ENCODE measurements around the gene DDIT4.

DDIT4 gene

GRCh38 chr10:72252972-72253371, 20.8 kb upstream of the DDIT4 start:
- DNase-seq (ENCODE audit: low read depth) = no peak
- no peak overlapping the region for H3K4me3 ChIP-seq (ENCODE audit: low read depth, low read length)
- TF ChIP-seq MAX (IDR thresholded peaks at IDR 0.05; ENCODE audit: low read depth, low read length) = no peak

- no peak overlapping the region for H3K4me3 ChIP-seq (ENCODE audit: low read depth, low read length)
- no peak for DNase-seq (ENCODE audit: low read depth)
- TF ChIP-seq MAX (IDR thresholded peaks at IDR 0.05; ENCODE audit: low read depth, low read length) (no peak), MYC (IDR thresholded peaks at IDR 0.05; ENCODE audit: low read depth, low read length) (no peak), CTCF (IDR thresholded peaks at IDR 0.05; ENCODE audit: low read depth, low read length) (no peak), POLR2A (IDR thresholded peaks at IDR 0.05; ENCODE audit: extremely low read depth, insufficient read length) (no peak)
These were observed 20.1 kb upstream of the DDIT4 start for GRCh38 chr10:72253578-72253977.

GRCh38 chr10:72254813-72255568, 18.7 kb upstream of the DDIT4 start:
- peak; percentile 87 for DNase-seq (ENCODE audit: low read depth)
- no peak overlapping the region for H3K4me3 ChIP-seq (ENCODE audit: low read depth, low read length)
- TF ChIP-seq MAX (IDR thresholded peaks at IDR 0.05; ENCODE audit: low read depth, low read length) = 0 out of 2 replicates have a peak, but pooled peaks have one; percentile 50
- peak; percentile 67; the same call in 1 of the 2 replicates for TF ChIP-seq MYC (IDR thresholded peaks at IDR 0.05; ENCODE audit: low read depth, low read length)
- TF ChIP-seq CTCF (IDR thresholded peaks at IDR 0.05; ENCODE audit: low read depth, low read length) = no peak
- TF ChIP-seq POLR2A (IDR thresholded peaks at IDR 0.05; ENCODE audit: extremely low read depth, insufficient read length) = peak; percentile 58

- no peak for DNase-seq (ENCODE audit: low read depth)
- TF ChIP-seq POLR2A (IDR thresholded peaks at IDR 0.05; ENCODE audit: extremely low read depth, insufficient read length) (no peak), MYC (IDR thresholded peaks at IDR 0.05; ENCODE audit: low read depth, low read length) (no peak), MAX (IDR thresholded peaks at IDR 0.05; ENCODE audit: low read depth, low read length) (no peak), CTCF (IDR thresholded peaks at IDR 0.05; ENCODE audit: low read depth, low read length) (no peak)
These were observed 17.6 kb upstream of the DDIT4 start for GRCh38 chr10:72255977-72256729.

GRCh38 chr10:72257051-72257892, 16.5 kb upstream of the DDIT4 start:
- peak; percentile 76 for DNase-seq (ENCODE audit: low read depth)
- H3K4me3 ChIP-seq (ENCODE audit: low read depth, low read length) = no peak overlapping the region
- TF ChIP-seq MAX (IDR thresholded peaks at IDR 0.05; ENCODE audit: low read depth, low read length) (no peak), MYC (IDR thresholded peaks at IDR 0.05; ENCODE audit: low read depth, low read length) (no peak)

More at GRCh38 chr10:72255977-72256729, 17.6 kb upstream of the DDIT4 start:
- no peak overlapping the region for H3K4me3 ChIP-seq (ENCODE audit: low read depth, low read length)

GRCh38 chr10:72258617-72259016, 15.1 kb upstream of the DDIT4 start:
- DNase-seq (ENCODE audit: low read depth) = no peak
- no peak overlapping the region for H3K4me3 ChIP-seq (ENCODE audit: low read depth, low read length)
- TF ChIP-seq MYC (IDR thresholded peaks at IDR 0.05; ENCODE audit: low read depth, low read length) (no peak), POLR2A (IDR thresholded peaks at IDR 0.05; ENCODE audit: extremely low read depth, insufficient read length) (no peak), CTCF (IDR thresholded peaks at IDR 0.05; ENCODE audit: low read depth, low read length) (no peak), MAX (IDR thresholded peaks at IDR 0.05; ENCODE audit: low read depth, low read length) (no peak)

Measured in NB4 (cell line).